ENCODE data around the gene HLA-DMB. TPM values are rescaled to one million over a fixed set of nuclear protein-coding genes. Genes with fewer than 3 reads are reported as not detected.

HLA-DMB gene
- total and polyA plus RNA-seq, 2 donors (not counting 3 experiments of a cell fraction or from before 2014, with no cell fraction given), result 0.75 TPM; not detected in 1

- Histone ChIP-seq H3K4me1 (ENCODE audit: control insufficient read depth, extremely low read depth, insufficient read depth, low read length) (peaks cover 29% of the 10 kb centered on the region), H4K20me1 (replicated peaks; ENCODE audit: control insufficient read depth, extremely low read depth, insufficient read depth, low read length) (peaks cover 17% of the 10 kb centered on the region), H3K9me1 (replicated peaks; ENCODE audit: control insufficient read depth, extremely low read depth, insufficient read depth, low read length) (no peaks in the 10 kb centered on the region), H3K27ac (ENCODE audit: insufficient read depth, low read depth, low read length) (peak overlapping the region; percentile 99), H3K27me3 (ENCODE audit: control insufficient read depth in 2 of 2, insufficient read depth in 2 of 2, low read length in 2 of 2) (no peaks in the 10 kb centered on the region), H2AFZ (ENCODE audit: low read depth, low read length) (no peak overlapping the region), H3K9me3 (replicated peaks; ENCODE audit: control insufficient read depth, insufficient read depth, low read length) (no peaks in the 10 kb centered on the region), H3K4me2 (ENCODE audit: insufficient read depth, low read length) (peak overlapping the region; percentile 93), H3K36me3 (ENCODE audit: control insufficient read depth in 2 of 2, extremely low read depth in 1 of 2, insufficient read depth in 2 of 2, low read length in 2 of 2) (peaks cover 22% of the 10 kb centered on the region in 2 experiments), H3K9ac (replicated peaks; ENCODE audit: extremely low read depth, insufficient read depth, low read length) (peak overlapping the region; percentile 100), H3K4me3 (replicated peaks in 1 of 3; ENCODE audit: insufficient read depth in 1 of 3, low read depth in 1 of 3, low read length in 3 of 3) (peak overlapping the region; percentile 83 to 96 (median 91)), H3K79me2 (ENCODE audit: control insufficient read depth, insufficient read depth, low read length) (peaks cover 55% of the 10 kb centered on the region)
- intact Hi-C loops (cut with micrococcal nuclease), result loop anchor here (5.0 to 10.0 kb wide), 4 partner anchors 129 to 794 kb away; partner anchors contain the start of genes AGPAT1, CUTA, HSD17B8 and PHF1
- CTCF ChIA-PET, result interaction anchor here (1.0 to 13.7 kb wide), 12 partner anchors 8 to 844 kb away, joined by 3 to 187 read pairs (median 6); partner anchors contain the start of genes ATF6B, HLA-DMA, TAP1 and TAP2
- TF ChIP-seq POLR2AphosphoS5 (IDR thresholded peaks at IDR 0.05; ENCODE audit: insufficient read depth, low read depth, low read length) (peak; percentile 100), GATA2 (IDR thresholded peaks at IDR 0.05; ENCODE audit: insufficient read depth, insufficient read length, low read depth, low read length) (no peak), FOS (IDR thresholded peaks at IDR 0.05; ENCODE audit: borderline replicate concordance, insufficient read depth, low read length) (no peak), JUN (IDR thresholded peaks at IDR 0.05; ENCODE audit: borderline replicate concordance, insufficient read depth, insufficient read length, low read depth) (peak; percentile 97), POLR2A (IDR thresholded peaks at IDR 0.05; ENCODE audit: low read depth, low read length) (peak; percentile 100)
- TF ChIP-seq, protein P1, sequence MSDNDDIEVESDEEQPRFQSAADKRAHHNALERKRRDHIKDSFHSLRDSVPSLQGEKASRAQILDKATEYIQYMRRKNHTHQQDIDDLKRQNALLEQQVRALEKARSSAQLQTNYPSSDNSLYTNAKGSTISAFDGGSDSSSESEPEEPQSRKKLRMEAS (IDR thresholded peaks at IDR 0.05; ENCODE audit: insufficient read depth, insufficient read length), result peak; percentile 34
- FAIRE-seq (peak; percentile 99), DNase-seq (ENCODE audit: low read depth, low spot score) (peak; percentile 100)
- dilution Hi-C loops (cut with MboI; ENCODE audit: extremely low pct_ligation_motif_present, low sequenced_read_pairs), result no loop called here
- BruUV-seq (replicated peaks), result no TSS peak
- POLR2A ChIA-PET, result interaction anchor here (0.6 to 5.8 kb wide), 41 partner anchors 9 to 1430 kb away, joined by 3 to 89 read pairs (median 4); partner anchors contain the start of genes B3GALT4, DDX39B, HLA-DMA and HLA-DMB
Observed at GRCh38 chr6:32971581-32972352, 30.9 kb upstream of the HLA-DMB start.
